D721Med (cell line): ENCODE data around the gene TSKS.
A peak's percentile ranks its signal among the peaks of the same experiment; 100 is the strongest.

Experiments
- DNase-seq: peaks from one replicate; pipeline ENCODE4 v3.0.0; 2011; ENCODE audit warnings: low spot score; ENCODE audit not compliant: insufficient read length
- FAIRE-seq: peaks from 2 replicates; lab custom pipeline; 2011; peaks lifted over from hg19 to GRCh38; lab: Jason Lieb, UNC
- CTCF ChIP-seq: IDR thresholded peaks from 2 replicates; pipeline ENCODE4 v1.5.1; 2012; ENCODE audit warnings: mild to moderate bottlenecking, control low read depth; ENCODE audit not compliant: insufficient read depth; ENCODE audit errors: missing control alignments

The TSKS gene

GRCh38 chr19:49718511-49718910 lies 44.6 kb downstream of the TSKS start:
- no peak for TF ChIP-seq CTCF
- FAIRE-seq (no peak), DNase-seq (no peak)

DNA sequence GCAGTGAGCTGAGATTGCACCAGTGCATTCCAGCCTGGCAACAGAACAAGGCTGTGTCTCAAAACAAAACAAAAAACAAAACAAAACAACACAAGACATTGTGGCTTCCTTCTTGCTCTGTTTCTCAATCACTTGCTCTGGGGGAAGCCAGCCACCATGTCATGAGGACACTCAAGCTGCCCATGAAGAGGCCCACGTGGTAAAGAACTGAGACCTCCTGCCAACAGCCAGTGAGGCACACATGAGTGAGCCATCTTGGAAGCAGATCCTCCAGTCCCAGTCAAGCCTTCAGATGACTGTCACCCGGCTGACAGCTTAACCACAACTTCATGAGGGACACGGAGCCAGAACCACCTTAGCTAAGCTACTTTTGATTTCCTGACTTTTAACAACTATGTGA lies 47.0 kb downstream of the TSKS start:
- no peak for DNase-seq

GRCh38 chr19:49713236-49713845 lies 49.8 kb downstream of the TSKS start:
- FAIRE-seq, result no peak
- no peak for DNase-seq
- TF ChIP-seq CTCF, result no peak

More for the DNA sequence above, 47.0 kb downstream of the TSKS start:
- no peak for FAIRE-seq
- no peak for TF ChIP-seq CTCF

DNA sequence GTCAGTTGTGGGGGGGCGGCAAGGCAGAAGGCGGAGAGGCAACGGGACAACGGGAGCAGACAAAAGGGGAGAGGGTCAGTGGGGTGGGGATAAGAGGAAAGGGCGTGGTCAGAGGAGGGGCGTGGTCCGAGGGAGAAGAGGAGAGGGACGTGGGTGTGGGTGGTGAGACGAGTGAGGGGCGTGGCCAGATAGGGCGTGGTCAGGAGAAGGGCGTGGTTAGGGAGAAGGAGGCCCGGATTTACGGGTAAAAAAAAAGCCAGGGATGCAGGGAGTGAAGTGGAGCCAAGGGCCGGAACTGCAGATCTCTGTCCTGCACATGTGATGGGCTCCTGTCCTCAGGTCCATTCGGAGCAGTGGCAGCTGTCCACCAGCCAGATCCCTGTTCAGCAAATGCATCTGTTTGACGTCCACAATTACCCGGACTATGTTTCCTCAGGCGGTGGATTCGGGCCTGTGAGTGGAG lies 50.7 kb downstream of the TSKS start:
- no peak for FAIRE-seq
- peak; percentile 68 for DNase-seq
- TF ChIP-seq CTCF, result no peak

DNA sequence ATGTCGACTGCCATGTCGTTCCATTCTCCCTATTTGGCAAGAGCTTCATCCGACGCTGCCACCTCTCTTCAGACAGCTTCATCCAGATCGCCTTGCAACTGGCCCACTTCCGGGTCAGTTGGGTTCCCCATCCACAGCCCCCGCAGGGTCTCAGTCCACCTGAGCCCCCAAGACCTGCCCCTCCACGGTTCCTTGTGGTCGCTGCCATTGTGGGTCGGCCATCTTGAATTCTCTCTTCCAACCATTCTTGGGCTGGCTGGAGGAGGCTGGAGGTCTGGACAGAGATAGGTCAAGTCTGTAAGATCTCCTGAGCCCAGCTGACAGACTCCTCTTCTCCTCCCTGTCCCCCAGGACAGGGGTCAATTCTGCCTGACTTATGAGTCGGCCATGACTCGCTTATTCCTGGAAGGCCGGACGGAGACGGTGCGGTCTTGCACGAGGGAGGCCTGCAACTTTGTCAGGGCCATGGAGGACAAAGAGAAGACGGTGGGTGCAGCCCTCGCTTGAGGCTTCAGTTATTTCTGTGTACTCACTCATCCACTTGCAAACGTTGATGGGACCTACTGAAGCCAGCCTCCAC lies 52.6 kb downstream of the TSKS start:
- no peak for TF ChIP-seq CTCF
- DNase-seq (no peak), FAIRE-seq (no peak)

GRCh38 chr19:49705919-49706318 lies 57.2 kb downstream of the TSKS start:
- FAIRE-seq (no peak), DNase-seq (no peak)
- TF ChIP-seq CTCF, result no peak

DNA sequence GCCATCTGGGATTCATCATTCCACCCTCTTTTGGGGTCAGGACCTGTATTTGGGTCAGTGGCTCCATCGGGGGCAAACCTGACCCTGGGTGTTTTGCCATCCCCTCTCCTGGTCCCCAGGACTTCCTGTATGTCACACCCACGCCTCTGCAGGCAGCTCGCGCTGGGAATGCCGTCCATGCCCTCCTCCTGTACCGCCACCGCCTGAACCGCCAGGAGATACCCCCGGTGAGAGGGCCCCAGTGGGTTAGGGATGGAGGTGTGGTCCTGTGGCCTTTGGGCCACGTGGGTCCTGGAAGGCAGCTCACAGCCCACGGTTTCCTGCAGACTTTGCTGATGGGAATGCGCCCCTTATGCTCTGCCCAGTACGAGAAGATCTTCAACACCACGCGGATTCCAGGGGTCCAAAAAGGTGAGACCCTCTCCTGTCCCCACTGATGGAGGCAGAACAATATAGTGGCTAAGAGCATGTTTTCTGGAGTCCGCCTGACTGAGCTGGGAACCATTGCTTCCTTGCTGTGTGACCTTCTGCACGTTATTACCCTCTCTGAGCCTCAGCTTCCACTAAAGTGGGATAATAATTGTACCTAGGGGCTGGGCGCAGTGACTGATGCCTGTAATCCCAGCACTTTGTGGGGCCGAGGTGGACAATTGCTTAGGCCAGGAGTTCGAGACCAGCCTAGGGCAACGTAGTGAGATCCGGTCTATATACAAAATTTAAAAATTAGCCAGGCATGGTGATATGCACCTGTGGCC lies 58.0 kb downstream of the TSKS start:
- no peak for FAIRE-seq
- no peak for TF ChIP-seq CTCF

More for the DNA sequence above, 58.0 kb downstream of the TSKS start:
- no peak for DNase-seq
